SK-N-SH treated with all-trans-retinoic acid at 6 μM for 48 hours (cell line): ENCODE measurements around the gene SRXN1.

Experiments
- ESRRG ChIP-seq: fragments of 250-450 bp; sonication (Bioruptor Pico); IDR thresholded peaks from 2 replicates; pipeline ENCODE4 v1.6.1; 2021; ENCODE audit warnings: mild to moderate bottlenecking
- ZNF8 ChIP-seq: fragments of 450-650 bp; formaldehyde crosslinking; IDR thresholded peaks from 2 replicates; pipeline ENCODE4 v1.5.0; 2020; ENCODE audit warnings: mild to moderate bottlenecking, moderate library complexity

The SRXN1 gene

GRCh38 chr20:597560-597959 lies 55.4 kb downstream of the SRXN1 start (continued):
- TF ChIP-seq ESRRG (CRISPR knock-in tag) (no peak), ZNF8 (CRISPR knock-in tag) (no peak)
